ENCODE measurements around the gene TSACC. TPM values are rescaled to one million over a fixed set of nuclear protein-coding genes. Genes with fewer than 3 reads are reported as not detected.

The TSACC gene
- total RNA-seq, 4 donors from 2014 or later, result not detected

DNA sequence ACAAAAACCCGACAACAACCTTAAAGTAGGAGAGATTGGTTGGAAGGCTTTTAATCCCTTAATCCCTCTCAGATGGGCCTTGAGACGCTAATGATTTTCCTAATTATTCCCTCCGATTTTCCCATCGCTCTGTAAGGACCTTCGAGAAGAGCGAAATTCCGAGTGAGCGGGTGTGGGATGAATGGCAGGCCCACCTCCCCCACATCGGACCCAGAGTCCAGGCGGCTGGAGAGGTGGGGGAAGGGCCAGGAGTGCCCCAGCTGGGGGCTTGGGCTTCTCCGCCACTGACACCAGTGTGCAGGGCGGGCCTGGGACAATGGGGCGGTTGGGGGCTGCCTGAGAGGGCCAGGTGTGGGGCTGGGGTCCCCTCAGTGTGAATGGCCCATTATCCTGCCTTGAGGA, 54.1 kb downstream of the TSACC start:
- Histone ChIP-seq H3K4me1 (no peaks in the 10 kb centered on the region), H3K9me3 (no peaks in the 10 kb centered on the region), H3K27me3 (peaks cover 0 to 5% of the 10 kb centered on the region in 2 donors), H3K4me3 (no peak overlapping the region), H3K27ac (no peak overlapping the region), H3K36me3 (no peaks in the 10 kb centered on the region)
- TF ChIP-seq, protein P1, sequence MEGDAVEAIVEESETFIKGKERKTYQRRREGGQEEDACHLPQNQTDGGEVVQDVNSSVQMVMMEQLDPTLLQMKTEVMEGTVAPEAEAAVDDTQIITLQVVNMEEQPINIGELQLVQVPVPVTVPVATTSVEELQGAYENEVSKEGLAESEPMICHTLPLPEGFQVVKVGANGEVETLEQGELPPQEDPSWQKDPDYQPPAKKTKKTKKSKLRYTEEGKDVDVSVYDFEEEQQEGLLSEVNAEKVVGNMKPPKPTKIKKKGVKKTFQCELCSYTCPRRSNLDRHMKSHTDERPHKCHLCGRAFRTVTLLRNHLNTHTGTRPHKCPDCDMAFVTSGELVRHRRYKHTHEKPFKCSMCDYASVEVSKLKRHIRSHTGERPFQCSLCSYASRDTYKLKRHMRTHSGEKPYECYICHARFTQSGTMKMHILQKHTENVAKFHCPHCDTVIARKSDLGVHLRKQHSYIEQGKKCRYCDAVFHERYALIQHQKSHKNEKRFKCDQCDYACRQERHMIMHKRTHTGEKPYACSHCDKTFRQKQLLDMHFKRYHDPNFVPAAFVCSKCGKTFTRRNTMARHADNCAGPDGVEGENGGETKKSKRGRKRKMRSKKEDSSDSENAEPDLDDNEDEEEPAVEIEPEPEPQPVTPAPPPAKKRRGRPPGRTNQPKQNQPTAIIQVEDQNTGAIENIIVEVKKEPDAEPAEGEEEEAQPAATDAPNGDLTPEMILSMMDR (IDR thresholded peaks at IDR 0.05), result no peak
- no peak for TF ChIP-seq POLR2A (IDR thresholded peaks at IDR 0.05)
- no peak for DNase-seq

DNA sequence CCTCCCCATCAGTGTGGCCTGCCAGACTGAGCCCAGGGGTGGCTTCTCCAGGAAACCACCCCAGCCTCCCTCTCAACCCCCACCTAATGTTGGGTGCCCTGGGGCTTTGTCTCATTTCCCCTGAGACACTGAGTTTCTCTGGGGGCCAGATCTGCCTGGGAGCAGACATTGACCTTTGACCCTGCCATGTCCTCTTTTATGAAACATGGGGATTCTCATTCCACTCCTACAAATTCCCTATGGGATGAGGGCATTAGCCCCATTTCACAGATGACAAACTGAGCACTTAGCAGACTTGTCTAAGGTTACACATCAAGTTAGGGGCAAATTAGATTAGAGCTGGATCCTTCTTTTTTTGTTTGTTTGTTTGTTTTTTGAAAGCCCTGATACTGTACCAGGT, 54.8 kb downstream of the TSACC start:
- DNase-seq, result no peak
- H3K4me3 ChIP-seq, result no peak overlapping the region
- TF ChIP-seq, protein P1 (IDR thresholded peaks at IDR 0.05), result no peak
- no peak for TF ChIP-seq POLR2A (IDR thresholded peaks at IDR 0.05)
- H3K4me1 ChIP-seq, result no peaks in the 10 kb centered on the region
- H3K9me3 ChIP-seq, result no peaks in the 10 kb centered on the region
- no peaks in the 10 kb centered on the region for H3K36me3 ChIP-seq
- H3K27me3 ChIP-seq, result no peaks in the 10 kb centered on the region
- H3K27ac ChIP-seq, result no peak overlapping the region

DNA sequence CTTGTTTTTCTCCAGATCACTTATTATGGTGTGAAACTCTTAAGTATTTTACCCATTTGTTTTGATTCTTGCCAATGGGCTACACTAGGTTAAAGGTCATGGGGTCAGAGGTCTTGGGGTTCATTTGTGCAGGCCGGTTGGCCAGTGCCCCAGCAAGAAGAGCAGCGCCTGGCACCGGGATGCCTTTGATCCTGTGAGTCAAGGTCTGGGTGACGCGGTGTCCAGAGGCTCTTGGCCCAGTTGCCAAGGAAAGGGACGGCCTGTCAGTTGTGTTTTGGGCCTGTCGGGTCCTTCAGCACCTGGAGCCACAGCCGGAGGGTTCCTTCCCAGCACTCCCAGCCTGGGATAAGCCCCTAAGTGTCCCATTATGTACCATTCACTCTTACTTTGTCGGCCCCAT, 55.8 kb downstream of the TSACC start:
- H3K27me3 ChIP-seq, result no peaks in the 10 kb centered on the region
- H3K4me3 ChIP-seq, result no peak overlapping the region
- H3K9me3 ChIP-seq, result no peaks in the 10 kb centered on the region
- TF ChIP-seq, protein P1 (IDR thresholded peaks at IDR 0.05), result no peak
- TF ChIP-seq POLR2A (IDR thresholded peaks at IDR 0.05), result no peak
- H3K4me1 ChIP-seq, result no peaks in the 10 kb centered on the region
- H3K36me3 ChIP-seq, result no peaks in the 10 kb centered on the region
- H3K27ac ChIP-seq, result no peak overlapping the region
- no peak for DNase-seq

DNA sequence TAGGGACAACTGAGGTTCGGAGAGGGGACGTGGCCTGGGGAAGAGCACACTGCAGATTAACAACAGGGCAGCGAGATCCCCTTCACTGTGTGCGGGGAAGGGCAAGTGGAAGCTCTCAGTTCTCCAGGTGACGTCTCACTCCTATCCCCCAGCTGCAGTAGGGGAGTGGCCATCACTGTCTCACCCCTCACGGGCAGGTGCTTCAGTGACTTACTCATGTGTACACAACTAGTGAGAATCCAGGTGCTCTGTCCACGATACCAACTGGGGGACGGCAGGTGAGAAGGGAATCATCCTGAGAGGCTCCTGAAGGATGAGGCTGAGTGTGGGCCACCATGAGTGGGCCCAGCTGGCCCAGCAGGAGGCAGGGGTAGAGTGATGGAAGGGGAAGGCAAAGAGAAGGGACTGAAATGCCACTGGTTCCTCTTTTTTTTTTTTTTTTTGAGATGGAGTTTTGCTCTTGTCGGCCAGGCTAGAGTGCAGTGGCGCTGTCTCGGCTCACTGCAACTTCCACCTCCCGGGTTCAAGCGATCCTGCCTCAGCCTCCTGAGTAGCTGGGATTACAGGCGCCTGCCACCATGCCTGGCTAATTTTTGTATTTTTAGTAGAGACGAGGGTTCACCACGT, 56.6 kb downstream of the TSACC start:
- H3K4me1 ChIP-seq, result no peaks in the 10 kb centered on the region
- no peaks in the 10 kb centered on the region for H3K36me3 ChIP-seq
- TF ChIP-seq POLR2A (IDR thresholded peaks at IDR 0.05), result no peak
- TF ChIP-seq, protein P1 (IDR thresholded peaks at IDR 0.05), result no peak
- H3K9me3 ChIP-seq, result no peaks in the 10 kb centered on the region
- H3K4me3 ChIP-seq, result no peak overlapping the region
- DNase-seq, result no peak
- H3K27me3 ChIP-seq, result no peaks in the 10 kb centered on the region
- H3K27ac ChIP-seq, result no peak overlapping the region

Other genes with a start within 250 kb of the TSACC start
- gene LMNA, start 223.8 kb upstream of the TSACC start, total RNA-seq, result 100 to 1,000 TPM; 201 to 295 (median 211) TPM
- 10 to 100 TPM in 1 of 4 donors, 1 to 10 TPM in 3; 1.5 to 19.0 (median 3.2) TPM for gene SEMA4A, start 184.9 kb upstream of the TSACC start, total RNA-seq
- gene SLC25A44, start 144.4 kb upstream of the TSACC start, total RNA-seq, result 10 to 100 TPM; 15.7 to 40.6 (median 33.7) TPM
- 10 to 100 TPM; 39.9 to 52.8 (median 43.6) TPM for gene PMF1, start 125.5 kb upstream of the TSACC start, total RNA-seq
- gene BGLAP, start 96.3 kb upstream of the TSACC start, total RNA-seq, result 1 to 10 TPM in 2 of 4 donors, not detected in 2; 1.1 to 2.1 TPM
- 1 to 10 TPM in 3 of 4 donors, under 1 TPM in 1; 0.70 to 7.4 (median 4.1) TPM for gene PAQR6, start 90.5 kb upstream of the TSACC start, total RNA-seq
- gene SMG5, start 55.7 kb upstream of the TSACC start, total RNA-seq, result 100 to 1,000 TPM in 2 of 4 donors, 10 to 100 TPM in 2; 70.1 to 139 (median 103) TPM
- gene TMEM79, start 54.2 kb upstream of the TSACC start, total RNA-seq, result 1 to 10 TPM; 1.9 to 9.7 (median 5.4) TPM
- 10 to 100 TPM; 23.1 to 67.8 (median 61.3) TPM for gene GLMP, start 42.8 kb upstream of the TSACC start, total RNA-seq
- not detected for gene VHLL, start 39.2 kb upstream of the TSACC start, total RNA-seq
- 100 to 1,000 TPM in 3 of 4 donors, 10 to 100 TPM in 1; 63.9 to 148 (median 134) TPM for gene CCT3, start 234 bp upstream of the TSACC start, total RNA-seq
- gene RHBG, start 30.7 kb downstream of the TSACC start, total RNA-seq, result 1 to 10 TPM in 1 of 4 donors, not detected in 3; 3.1 TPM
- gene MEF2D, start 162.2 kb downstream of the TSACC start, total RNA-seq, result 10 to 100 TPM; 46.8 to 97.4 (median 64.1) TPM
- 10 to 100 TPM in 1 of 4 donors, 1 to 10 TPM in 3; 5.4 to 45.4 (median 8.2) TPM for gene IQGAP3, start 234.0 kb downstream of the TSACC start, total RNA-seq
- gene TTC24, start 241.2 kb downstream of the TSACC start, total RNA-seq, result not detected

Data from Peyer's patch (tissue), 4 donors.